Mesothelial cell of epicardium (in vitro differentiated cells): ENCODE measurements around the gene LZTFL1. TPM values are rescaled to one million over a fixed set of nuclear protein-coding genes. Genes with fewer than 3 reads are reported as not detected.
A peak's percentile ranks its signal among the peaks of the same experiment; 100 is the strongest.

Source experiments
- DNase-seq, 2 experiments: peaks; one replicate each; pipeline ENCODE4 v3.0.0; 2021; ENCODE audit warnings: low spot score in 2 of 2; ENCODE audit not compliant: unreplicated experiment in 2 of 2
- H3K27ac Mint-ChIP-seq: 2 replicates; pipeline ENCODE4 v1.8.0; 2021; ENCODE audit warnings: mixed read lengths
- H3K27me3 Mint-ChIP-seq: 2 replicates; pipeline ENCODE4 v1.8.0; 2021; ENCODE audit warnings: low read depth, mixed read lengths
- H3K36me3 Mint-ChIP-seq: 2 replicates; pipeline ENCODE4 v1.8.0; 2021; ENCODE audit warnings: mixed read lengths
- H3K4me1 Mint-ChIP-seq: 2 replicates; pipeline ENCODE4 v1.8.0; 2021; ENCODE audit warnings: mixed read lengths
- H3K4me3 Mint-ChIP-seq: 2 replicates; pipeline ENCODE4 v1.8.0; 2021; ENCODE audit warnings: mild to moderate bottlenecking, moderate library complexity, mixed read lengths
- H3K9me3 Mint-ChIP-seq: 2 replicates; pipeline ENCODE4 v1.8.0; 2021; ENCODE audit warnings: mixed read lengths
- CTCF ChIP-seq: fragments of 200-600 bp; sonication (generic); IDR thresholded peaks from one replicate; pipeline ENCODE4 v1.5.0; 2021; ENCODE audit warnings: antibody characterized with exemption; ENCODE audit not compliant: unreplicated experiment
- total RNA-seq: library from RNA; stranded (reverse); gene quantifications from 3 replicates; pipeline ENCODE4 v1.2.1, GENCODE V29; 2021

LZTFL1 gene
- total RNA-seq = 21.7 to 26.3 TPM (median 22.5 TPM) in 3 replicates

DNA sequence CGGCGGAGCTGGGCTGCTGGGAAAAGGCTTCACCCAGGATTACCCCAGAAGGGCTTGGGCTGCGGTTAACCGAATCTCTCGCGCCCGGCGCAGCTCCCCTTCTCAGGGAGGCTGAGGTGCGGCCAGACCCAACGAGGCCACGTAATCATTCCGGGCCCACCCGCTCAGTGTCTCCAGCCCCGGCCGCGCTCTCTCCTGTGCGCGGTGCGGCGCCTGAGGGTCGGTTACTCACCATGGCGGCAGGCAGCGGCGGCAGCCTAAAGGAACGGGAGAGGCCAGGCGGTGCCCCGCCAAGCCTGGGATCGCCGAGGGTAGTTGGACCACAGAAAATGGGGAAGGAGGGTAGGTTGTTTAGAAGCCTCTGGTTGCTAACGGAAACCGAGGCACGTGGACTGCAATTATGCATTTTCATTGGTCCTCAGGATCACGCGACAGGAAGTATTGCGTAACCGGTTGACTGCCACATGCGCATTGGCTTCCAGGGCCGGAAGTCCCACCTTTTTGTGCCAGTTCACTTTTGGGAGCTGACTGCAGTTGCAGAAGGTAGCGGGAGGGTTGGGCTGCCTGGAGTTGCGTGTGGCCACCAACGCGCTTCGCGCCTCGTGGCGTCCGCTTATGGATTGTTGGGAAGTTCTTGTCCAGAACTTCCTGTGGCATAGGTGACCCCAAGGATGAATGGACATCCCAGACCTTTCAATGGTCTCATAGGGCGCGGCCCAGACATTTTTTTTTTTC is at the start of gene LZTFL1:
TSS of gene LZTFL1 (minus strand) at position 363 of the 735 bp plus-strand sequence. CDS start at position 235, 128 bp downstream.
- peak within 1 kb of the TSS; percentile 97 for H3K27ac Mint-ChIP-seq
- peaks cover 12% of the 10 kb centered on the region for H3K4me1 Mint-ChIP-seq
- no peaks in the 10 kb centered on the region for H3K9me3 Mint-ChIP-seq
- peaks cover 4% of the 10 kb centered on the region for H3K36me3 Mint-ChIP-seq
- peak within 1 kb of the TSS; percentile 94 for H3K4me3 Mint-ChIP-seq
- DNase-seq = peak; percentile 68 to 88
- TF ChIP-seq CTCF = no peak
- peaks cover 38% of the 10 kb centered on the region for H3K27me3 Mint-ChIP-seq

DNA sequence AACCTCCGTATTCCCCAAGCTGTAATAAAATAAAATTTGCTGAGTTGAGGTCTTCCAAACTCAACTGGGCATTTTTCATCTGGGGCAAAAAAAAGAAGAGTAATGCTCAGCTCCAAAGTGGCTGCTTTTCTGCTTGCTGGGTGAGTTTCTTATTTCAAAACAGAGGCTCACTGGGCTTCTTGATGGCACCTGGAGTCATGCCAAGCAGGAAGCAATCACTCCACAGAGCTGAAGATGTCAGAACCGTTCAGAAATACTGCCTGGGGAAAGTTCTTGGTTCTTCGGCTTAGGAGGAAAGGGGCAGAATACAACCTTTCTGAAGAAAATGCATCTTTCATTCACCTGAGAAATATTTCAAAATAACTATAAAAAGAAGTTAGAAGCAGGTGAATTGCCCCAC is 48.5 kb upstream of the LZTFL1 start:
- DNase-seq = no peak
- Mint-ChIP-seq H3K36me3 (no peaks in the 10 kb centered on the region), H3K4me3 (no peak overlapping the region), H3K27me3 (peaks cover 2% of the 10 kb centered on the region), H3K27ac (peak overlapping the region; percentile 43), H3K4me1 (peaks cover 27% of the 10 kb centered on the region), H3K9me3 (no peaks in the 10 kb centered on the region)
- no peak for TF ChIP-seq CTCF

DNA sequence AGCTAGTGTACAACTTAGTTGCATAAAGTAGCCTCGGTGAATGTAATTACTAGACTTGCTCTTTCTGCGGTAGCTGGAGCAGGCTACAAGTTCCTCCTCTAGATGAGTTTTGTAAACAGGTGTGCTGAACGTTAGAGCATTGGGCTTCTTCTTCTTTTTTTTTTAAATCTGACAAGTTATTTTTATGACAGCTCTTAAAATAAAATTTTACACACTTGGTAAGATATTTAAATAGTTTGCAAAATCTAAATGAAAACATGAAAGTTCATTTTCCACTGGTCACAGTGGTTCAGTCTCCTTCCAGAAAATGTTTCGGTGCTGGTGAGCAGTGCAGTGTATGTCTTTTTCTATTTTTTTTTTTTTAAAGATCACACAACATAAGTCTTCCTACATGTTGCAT is 47.4 kb upstream of the LZTFL1 start:
- Mint-ChIP-seq H3K4me1 (peaks cover 19% of the 10 kb centered on the region), H3K36me3 (no peaks in the 10 kb centered on the region), H3K9me3 (no peaks in the 10 kb centered on the region), H3K27ac (no peak overlapping the region), H3K27me3 (peaks cover 8% of the 10 kb centered on the region), H3K4me3 (no peak overlapping the region)
- TF ChIP-seq CTCF = no peak
- DNase-seq = no peak

- H3K9me3 Mint-ChIP-seq = no peaks in the 10 kb centered on the region
- H3K36me3 Mint-ChIP-seq = no peaks in the 10 kb centered on the region
Observed at GRCh38 chr3:45887759-45888511, 46.0 kb upstream of the LZTFL1 start.

DNA sequence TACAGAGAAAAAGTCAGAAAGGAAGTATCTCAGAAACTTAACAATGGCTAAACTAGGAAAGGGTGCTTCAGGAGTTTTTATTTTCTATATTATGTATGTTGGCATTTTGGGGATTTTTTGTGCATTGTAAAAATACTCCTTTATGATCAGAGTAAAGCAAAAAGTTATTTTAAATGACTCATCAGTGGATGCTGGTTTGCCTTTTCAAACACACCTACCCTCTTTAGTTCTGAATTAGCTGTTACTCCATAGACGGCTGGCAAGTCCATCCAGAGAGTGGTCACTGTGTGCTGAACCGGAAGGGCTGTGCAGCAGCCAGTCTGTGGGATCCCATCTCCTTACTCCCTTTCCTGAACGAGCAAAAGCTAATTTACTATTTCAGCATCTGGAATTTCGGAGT is 45.4 kb upstream of the LZTFL1 start:
- H3K9me3 Mint-ChIP-seq = no peaks in the 10 kb centered on the region
- no peaks in the 10 kb centered on the region for H3K36me3 Mint-ChIP-seq
- TF ChIP-seq CTCF = no peak
- H3K4me1 Mint-ChIP-seq = peaks cover 16% of the 10 kb centered on the region
- H3K27me3 Mint-ChIP-seq = peaks cover 20% of the 10 kb centered on the region
- DNase-seq = no peak
- no peak overlapping the region for H3K27ac Mint-ChIP-seq
- H3K4me3 Mint-ChIP-seq = no peak overlapping the region

More at GRCh38 chr3:45887759-45888511, 46.0 kb upstream of the LZTFL1 start:
- Mint-ChIP-seq H3K4me1 (peaks cover 16% of the 10 kb centered on the region), H3K4me3 (no peak overlapping the region), H3K27me3 (peaks cover 19% of the 10 kb centered on the region), H3K27ac (peak overlapping the region; percentile 51)
- TF ChIP-seq CTCF = no peak
- DNase-seq = no peak
